Ovary (tissue), 3 donors: ENCODE measurements around the gene ARMC2.
"Not testable (repeated sequence)": the region's sequence is repeated elsewhere in the genome, so short reads cannot be mapped to it uniquely, and the experiment has no call there.

ENCODE experiments used
- CTCF ChIP-seq, 3 donors: fragments of 450-650 bp in 2 of 3; fragments of 200-600 bp in 1 of 3; IDR thresholded peaks; one replicate each; pipeline versions ENCODE4 v1.5.1 to v1.8.0; 2016 to 2022; ENCODE audit warnings: antibody characterized with exemption in 3 of 3, mild to moderate bottlenecking in 1 of 3
- EP300 ChIP-seq: sonication (generic); formaldehyde crosslinking; IDR thresholded peaks from one replicate; pipeline ENCODE4 v1.6.1; 2017; ENCODE audit warnings: antibody characterized with exemption
- donor health status: DM: no; HTN: no; CAD: no.

- not testable (repeated sequence) for TF ChIP-seq CTCF (IDR thresholded peaks at IDR 0.05); EP300
Measured at GRCh38 chr6:108978638-108979037, 130.4 kb downstream of the ARMC2 start.
